NCI-H1417 treated with DMSO at 0.1 percent for 48 hours (cell line): ENCODE measurements around the gene POU4F2.

Experiments
- DNase-seq: peaks from one replicate; lab custom pipeline; 2025; lab: John Stamatoyannopoulos, UW

POU4F2 gene

DNA sequence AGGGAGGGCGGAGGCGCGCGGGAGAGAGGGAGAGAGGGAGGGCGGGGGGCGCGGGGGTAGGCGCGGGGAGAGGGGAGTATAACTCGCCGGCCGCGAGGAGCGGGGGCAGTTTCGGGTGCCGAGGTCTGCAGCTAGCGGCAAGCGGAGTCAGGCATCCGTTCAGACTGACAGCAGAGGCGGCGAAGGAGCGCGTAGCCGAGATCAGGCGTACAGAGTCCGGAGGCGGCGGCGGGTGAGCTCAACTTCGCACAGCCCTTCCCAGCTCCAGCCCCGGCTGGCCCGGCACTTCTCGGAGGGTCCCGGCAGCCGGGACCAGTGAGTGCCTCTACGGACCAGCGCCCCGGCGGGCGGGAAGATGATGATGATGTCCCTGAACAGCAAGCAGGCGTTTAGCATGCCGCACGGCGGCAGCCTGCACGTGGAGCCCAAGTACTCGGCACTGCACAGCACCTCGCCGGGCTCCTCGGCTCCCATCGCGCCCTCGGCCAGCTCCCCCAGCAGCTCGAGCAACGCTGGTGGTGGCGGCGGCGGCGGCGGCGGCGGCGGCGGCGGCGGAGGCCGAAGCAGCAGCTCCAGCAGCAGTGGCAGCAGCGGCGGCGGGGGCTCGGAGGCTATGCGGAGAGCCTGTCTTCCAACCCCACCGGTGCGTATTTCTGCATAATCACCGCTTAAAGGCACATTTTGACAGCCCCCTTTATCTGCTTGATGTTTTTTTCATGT is at the start of gene POU4F2:
Gene POU4F2 (plus strand): TSS at position 108 of the 720 bp plus-strand sequence. CDS start 248 bp downstream, at position 356.
- DNase-seq = no peak

DNA sequence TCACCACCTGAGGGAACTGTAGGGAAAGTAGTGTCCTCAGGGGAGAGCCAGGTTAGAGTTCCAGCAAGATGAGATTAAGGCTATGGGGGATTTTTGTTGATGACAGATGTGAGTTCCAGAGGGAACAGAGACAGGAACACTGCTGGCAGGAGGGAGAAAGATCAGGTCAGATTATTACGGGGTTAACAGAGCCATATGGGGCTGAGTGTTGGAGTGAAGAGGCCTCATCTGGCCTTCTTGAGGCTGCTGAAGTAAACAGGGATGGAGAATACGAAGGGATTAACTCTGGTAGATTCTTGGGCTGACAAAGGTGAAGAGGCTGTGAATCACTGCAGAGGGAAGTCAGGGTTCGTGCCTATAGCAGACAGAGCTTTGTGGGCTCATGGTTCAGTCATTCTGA is 47.9 kb upstream of the POU4F2 start:
- DNase-seq = no peak

DNA sequence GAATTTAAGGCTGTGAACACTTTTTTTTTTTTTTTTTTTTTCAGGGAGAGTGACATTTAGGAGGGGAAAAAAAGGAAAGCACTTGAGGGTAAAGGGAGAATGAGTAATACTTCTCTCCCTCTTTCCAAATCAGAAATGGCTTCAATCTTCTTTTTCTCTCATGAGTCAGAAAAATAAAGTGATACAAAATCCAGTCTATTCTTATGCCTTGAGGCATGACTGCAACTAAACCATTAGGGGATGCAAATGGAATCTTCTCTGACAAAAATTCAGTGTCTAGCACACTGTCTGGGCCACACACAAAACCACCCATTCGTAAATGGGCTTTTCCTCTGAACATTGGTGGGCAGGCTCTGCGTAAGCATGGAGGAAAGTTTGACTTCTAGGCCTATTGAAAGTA is 46.7 kb upstream of the POU4F2 start:
- no peak for DNase-seq

GRCh38 chr4:146632770-146633470 is 5.8 kb upstream of the POU4F2 start:
- DNase-seq = no peak

- no peak for DNase-seq
Observed at GRCh38 chr4:146633471-146633800, 5.3 kb upstream of the POU4F2 start.

DNA sequence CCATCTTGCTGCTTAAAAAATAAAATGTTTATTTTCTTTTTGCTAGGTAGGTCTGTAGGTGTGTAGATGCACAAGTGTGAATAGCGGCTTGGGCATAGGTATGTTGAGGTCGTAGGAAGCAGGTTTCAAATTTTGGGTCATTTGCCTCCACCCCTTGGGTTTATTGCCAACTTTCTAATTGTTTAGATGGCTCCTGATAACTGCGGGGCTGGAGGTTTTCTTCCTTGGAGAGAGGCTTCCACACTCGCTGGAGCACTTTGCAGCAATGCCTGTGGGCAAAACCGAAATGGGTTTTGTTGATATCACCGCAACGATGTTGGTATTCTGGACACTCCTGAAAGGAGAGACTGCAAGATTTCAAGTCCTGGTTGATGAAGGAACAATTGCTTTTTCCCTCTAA is 3.9 kb upstream of the POU4F2 start:
- DNase-seq = no peak

GRCh38 chr4:146637621-146638332 is 916 bp upstream of the POU4F2 start:
- DNase-seq = no peak

DNA sequence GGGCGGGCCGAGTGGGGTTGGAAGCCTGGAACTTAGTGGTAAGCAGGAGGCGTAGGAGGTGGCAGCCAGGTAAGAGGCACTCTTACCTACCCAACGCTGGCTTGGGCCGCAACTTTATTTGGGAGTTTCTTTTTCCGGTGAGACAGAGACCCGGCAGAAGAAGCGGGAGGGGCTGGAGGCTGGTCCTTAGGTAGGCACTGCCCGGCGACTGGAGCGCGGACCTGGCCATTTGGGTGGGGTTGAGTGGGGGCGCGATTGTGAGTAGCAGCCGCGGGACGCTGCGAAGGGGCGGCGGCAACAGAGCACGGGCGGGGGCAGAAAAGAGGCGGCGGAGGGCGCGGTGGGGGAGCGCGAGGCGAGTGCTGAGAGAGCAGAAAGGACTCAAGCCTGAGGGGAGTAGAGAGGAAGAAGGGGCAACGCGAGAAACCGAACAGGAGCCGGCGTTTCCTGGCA is 334 bp upstream of the POU4F2 start:
- DNase-seq = no peak

- no peak for DNase-seq
Observed at GRCh38 chr4:146639506-146639932, 826 bp downstream of the POU4F2 start.

DNA sequence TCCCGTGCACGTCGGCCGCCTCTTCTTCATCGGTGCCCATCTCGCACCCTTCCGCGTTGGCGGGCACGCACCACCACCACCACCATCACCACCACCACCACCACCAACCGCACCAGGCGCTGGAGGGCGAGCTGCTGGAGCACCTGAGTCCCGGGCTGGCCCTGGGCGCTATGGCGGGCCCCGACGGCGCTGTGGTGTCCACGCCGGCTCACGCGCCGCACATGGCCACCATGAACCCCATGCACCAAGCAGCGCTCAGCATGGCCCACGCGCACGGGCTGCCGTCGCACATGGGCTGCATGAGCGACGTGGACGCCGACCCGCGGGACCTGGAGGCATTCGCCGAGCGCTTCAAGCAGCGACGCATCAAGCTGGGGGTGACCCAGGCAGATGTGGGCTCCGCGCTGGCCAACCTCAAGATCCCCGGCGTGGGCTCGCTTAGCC is 1.4 kb downstream of the POU4F2 start:
- no peak for DNase-seq

DNA sequence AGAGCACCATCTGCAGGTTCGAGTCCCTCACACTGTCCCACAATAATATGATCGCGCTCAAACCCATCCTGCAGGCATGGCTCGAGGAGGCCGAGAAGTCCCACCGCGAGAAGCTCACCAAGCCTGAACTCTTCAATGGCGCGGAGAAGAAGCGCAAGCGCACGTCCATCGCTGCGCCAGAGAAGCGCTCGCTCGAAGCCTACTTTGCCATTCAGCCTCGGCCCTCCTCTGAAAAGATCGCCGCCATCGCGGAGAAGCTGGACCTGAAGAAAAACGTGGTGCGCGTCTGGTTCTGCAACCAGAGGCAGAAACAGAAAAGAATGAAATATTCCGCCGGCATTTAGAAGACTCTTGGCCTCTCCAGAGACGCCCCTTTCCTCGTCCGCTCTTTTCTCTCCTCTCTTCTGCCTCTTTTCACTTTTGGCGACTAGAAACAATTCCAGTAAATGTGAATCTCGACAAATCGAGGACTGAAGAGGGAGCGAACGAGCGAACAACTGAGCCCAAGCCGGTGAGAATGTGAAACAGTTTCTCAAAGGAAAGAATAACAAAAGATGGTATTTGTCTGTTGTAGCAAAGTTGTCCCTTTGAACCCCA is 1.9 kb downstream of the POU4F2 start:
- no peak for DNase-seq

DNA sequence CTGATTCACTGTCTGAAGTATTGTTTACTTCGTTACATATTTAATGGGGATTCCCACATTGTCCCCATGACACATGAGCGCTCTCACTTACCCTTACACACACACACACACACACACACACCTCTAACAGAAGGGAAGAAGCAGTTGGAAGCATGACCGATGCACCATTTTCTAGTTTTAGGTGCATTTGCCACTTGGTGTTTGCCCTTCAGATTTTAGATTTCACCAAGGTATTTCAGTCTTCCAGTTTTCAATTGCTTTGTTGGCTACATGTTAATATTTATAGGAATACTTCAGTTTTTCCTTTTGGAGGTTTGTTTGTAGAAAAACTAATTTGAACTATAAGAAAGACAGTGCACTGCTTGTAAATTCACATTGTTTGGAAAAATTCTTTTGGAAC is 3.1 kb downstream of the POU4F2 start:
- DNase-seq = no peak

GRCh38 chr4:146643812-146644401 is 5.2 kb downstream of the POU4F2 start:
- no peak for DNase-seq

DNA sequence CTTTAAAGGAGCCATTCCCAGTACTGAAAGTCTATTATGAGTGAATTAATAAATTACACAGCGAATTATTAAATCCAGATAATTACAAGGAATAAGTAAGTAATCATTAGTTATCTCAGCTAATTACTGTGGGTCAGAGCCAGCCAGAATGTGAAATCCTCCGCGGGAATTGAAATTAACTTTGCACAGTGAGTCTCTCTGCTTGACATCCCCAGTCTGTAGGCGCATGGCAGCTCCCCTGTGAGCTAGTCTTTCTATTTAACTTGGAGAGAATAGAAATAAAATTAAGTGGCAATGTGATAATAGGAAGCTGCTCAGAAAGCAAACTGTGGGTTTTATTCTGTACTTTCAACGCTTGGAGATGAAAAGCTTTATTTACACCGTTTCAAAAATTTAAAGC is 7.2 kb downstream of the POU4F2 start:
- DNase-seq = no peak

- DNase-seq = no peak
Observed at GRCh38 chr4:146646593-146647325, 8.1 kb downstream of the POU4F2 start.

DNA sequence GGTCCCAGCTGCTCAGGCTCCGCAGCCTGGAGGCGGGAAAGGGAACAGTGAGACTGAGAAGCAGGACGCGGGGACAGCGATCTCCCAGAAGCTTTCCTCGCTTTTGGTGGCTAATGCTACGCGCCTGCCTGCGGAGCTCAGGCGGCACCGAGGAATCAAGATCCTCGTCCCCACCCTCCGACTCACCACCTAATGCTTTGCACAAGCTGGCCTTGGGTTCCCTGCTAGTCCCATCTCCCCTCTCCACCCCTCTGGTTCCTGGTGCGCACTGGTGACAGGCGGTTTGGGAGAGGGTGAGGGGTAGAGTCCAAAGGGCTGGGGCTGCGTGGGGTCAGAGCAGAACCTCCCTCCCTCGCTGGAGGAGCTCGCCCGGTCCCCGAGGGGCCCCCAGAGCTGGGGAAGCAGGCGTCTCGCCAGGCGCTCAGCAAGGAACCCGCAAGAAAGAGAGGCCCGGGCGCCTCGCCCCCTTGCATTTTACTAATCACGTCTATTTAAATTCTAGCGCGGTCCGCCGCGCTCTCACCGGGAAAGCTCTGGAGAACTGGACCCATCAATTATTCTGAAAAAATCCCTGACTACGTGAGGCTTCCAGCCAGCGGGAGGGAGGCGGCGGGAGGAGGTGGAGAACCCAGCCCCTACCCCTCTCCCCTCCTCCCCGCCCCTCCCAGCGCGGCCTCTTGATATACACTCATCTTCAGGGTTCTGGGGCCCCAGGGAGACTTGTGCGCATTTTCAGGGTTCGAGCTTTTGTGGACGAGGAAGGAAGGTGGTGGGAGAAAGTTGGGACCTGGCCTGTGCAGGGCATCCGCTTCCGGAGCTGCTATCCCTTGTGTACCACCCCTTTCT is 9.1 kb downstream of the POU4F2 start:
- no peak for DNase-seq

DNA sequence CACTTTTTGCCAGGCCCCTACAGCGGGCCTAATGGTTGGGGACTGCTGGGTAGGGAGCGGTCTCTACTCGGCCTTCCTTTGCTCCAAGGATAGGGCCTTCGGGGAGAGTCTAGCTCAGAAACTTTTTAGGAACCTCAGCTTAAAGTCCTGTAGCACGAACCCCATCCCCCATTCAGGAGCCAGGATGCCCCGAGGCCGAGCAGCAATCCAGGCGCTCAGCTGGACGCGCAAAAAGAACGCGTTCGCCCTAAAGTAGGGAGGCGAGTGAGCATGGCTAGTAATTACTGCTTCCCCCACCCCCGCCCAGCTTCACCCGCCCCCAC is 9.7 kb downstream of the POU4F2 start:
- no peak for DNase-seq

- DNase-seq = no peak
Observed at GRCh38 chr4:146649232-146649631, 10.5 kb downstream of the POU4F2 start.

GRCh38 chr4:146650034-146650433 is 11.3 kb downstream of the POU4F2 start:
- DNase-seq = no peak

- DNase-seq = no peak
Observed at GRCh38 chr4:146654687-146655520, 16.2 kb downstream of the POU4F2 start.
